Measurements from ENCODE around the gene CCDC187.

CCDC187 gene

DNA sequence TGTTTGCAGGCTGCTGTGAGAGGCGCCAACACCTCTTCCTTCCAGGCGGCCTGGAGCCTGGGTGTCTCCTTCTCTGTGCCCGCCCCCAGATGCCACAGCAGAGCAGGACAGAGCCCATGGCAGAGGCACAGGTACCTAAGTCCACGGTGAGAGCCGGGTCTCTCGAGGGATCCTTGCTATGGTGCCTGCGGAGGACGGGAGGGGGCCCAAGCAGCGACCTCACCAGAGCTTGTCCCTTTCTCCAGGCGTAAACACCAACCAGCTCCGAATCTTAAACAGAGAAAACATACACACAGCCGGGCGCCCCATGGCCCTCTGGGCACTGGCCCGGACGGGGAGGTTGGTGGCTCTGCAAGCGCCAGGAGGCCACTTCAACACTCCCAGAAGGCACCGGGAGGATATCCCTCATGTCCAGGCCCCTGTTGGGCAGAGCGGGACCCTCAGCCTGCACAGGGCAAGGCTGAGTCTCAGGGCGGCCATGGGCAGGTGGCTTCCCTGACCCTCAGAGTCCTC lies 11.8 kb downstream of the CCDC187 start:
- Histone ChIP-seq H3K27ac (no peak overlapping the region), H3K9me3 (no peaks in the 10 kb centered on the region), H3K4me1 (no peaks in the 10 kb centered on the region), H3K27me3 (peaks cover 0 to 64% of the 10 kb centered on the region in 2 donors), H3K36me3 (no peaks in the 10 kb centered on the region), H3K4me3 (no peak overlapping the region)
- intact Hi-C loops (cut with DNase I; ENCODE audit: low total_unique reads), result no loop called here
- TF ChIP-seq, protein P1, sequence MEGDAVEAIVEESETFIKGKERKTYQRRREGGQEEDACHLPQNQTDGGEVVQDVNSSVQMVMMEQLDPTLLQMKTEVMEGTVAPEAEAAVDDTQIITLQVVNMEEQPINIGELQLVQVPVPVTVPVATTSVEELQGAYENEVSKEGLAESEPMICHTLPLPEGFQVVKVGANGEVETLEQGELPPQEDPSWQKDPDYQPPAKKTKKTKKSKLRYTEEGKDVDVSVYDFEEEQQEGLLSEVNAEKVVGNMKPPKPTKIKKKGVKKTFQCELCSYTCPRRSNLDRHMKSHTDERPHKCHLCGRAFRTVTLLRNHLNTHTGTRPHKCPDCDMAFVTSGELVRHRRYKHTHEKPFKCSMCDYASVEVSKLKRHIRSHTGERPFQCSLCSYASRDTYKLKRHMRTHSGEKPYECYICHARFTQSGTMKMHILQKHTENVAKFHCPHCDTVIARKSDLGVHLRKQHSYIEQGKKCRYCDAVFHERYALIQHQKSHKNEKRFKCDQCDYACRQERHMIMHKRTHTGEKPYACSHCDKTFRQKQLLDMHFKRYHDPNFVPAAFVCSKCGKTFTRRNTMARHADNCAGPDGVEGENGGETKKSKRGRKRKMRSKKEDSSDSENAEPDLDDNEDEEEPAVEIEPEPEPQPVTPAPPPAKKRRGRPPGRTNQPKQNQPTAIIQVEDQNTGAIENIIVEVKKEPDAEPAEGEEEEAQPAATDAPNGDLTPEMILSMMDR (IDR thresholded peaks at IDR 0.05), result no peak
- DNase-seq, result no peak

GRCh38 chr9:136291306-136292025 lies 12.4 kb downstream of the CCDC187 start:
- H3K27me3 ChIP-seq, result peaks cover 0 to 64% of the 10 kb centered on the region in 2 donors

GRCh38 chr9:136290508-136291000 lies 13.3 kb downstream of the CCDC187 start:
- Histone ChIP-seq H3K27me3 (peaks cover 0 to 66% of the 10 kb centered on the region in 2 donors), H3K4me1 (no peaks in the 10 kb centered on the region), H3K4me3 (no peak overlapping the region)

More at GRCh38 chr9:136291306-136292025, 12.4 kb downstream of the CCDC187 start:
- H3K4me1 ChIP-seq, result no peaks in the 10 kb centered on the region
- DNase-seq, result no peak
- no peaks in the 10 kb centered on the region for H3K36me3 ChIP-seq
- intact Hi-C loops (cut with DNase I; ENCODE audit: low total_unique reads), result no loop called here
- no peaks in the 10 kb centered on the region for H3K9me3 ChIP-seq
- TF ChIP-seq, protein P1 (IDR thresholded peaks at IDR 0.05), result no peak
- H3K4me3 ChIP-seq, result no peak overlapping the region
- no peak overlapping the region for H3K27ac ChIP-seq

DNA sequence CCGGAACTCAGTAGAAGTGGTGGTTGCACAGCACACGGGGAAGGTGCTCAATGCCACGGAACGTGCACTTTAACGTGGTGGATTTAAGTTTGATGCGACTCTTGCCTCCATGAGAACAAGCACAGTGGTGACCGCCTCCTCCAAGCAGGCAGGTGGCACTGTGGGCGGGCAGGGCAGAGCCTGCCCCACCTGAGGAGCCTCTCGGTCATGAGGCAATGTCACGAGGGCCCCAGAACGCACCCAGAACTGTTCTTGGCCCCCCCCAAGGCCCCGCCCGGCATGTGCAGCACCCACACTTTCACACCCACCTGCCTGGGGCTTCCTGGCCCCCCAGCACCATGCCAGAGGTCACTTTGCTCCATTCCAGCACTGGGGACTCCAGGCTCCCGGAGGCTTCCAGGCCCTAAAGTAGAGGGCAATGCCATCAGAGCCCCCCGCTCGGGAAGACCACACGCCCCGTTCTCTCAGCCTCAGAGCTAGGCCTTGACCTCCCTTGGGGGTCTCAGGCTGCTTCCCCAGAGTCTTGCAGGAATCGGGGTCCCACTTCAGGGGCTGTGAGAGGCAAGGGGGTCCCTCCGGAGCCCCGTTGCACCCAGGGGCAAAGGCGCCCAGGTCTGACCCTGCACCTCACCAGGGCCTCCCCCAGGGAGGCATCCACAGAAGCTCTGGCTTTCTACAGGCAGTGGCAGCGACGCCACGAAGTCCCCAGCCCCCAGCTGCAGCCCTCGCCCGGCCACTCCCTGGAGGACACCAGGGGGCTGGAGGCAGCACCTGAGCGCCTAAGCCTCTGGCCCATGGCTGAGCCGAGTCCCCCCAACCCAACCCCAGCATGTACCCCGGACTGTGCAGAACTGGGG lies 14.0 kb downstream of the CCDC187 start:
- DNase-seq, result no peak
- Histone ChIP-seq H3K27ac (no peak overlapping the region), H3K4me3 (no peak overlapping the region), H3K4me1 (no peaks in the 10 kb centered on the region), H3K36me3 (no peaks in the 10 kb centered on the region), H3K27me3 (peaks cover 0 to 70% of the 10 kb centered on the region in 2 donors), H3K9me3 (no peaks in the 10 kb centered on the region)
- intact Hi-C loops (cut with DNase I; ENCODE audit: low total_unique reads), result loop anchor here (10.0 kb wide), 1 partner anchor 145 kb away; no protein-coding TSS in a partner anchor
- TF ChIP-seq, protein P1 (IDR thresholded peaks at IDR 0.05), result no peak

More at GRCh38 chr9:136290508-136291000, 13.3 kb downstream of the CCDC187 start:
- TF ChIP-seq, protein P1 (IDR thresholded peaks at IDR 0.05), result no peak
- no peak for DNase-seq
- H3K9me3 ChIP-seq, result no peaks in the 10 kb centered on the region
- no peak overlapping the region for H3K27ac ChIP-seq
- intact Hi-C loops (cut with DNase I; ENCODE audit: low total_unique reads), result no loop called here
- H3K36me3 ChIP-seq, result no peaks in the 10 kb centered on the region

- peaks cover 0 to 8% (median 6%) of the 10 kb centered on the region in 4 donors for H3K4me1 ChIP-seq
- no peak overlapping the region for H3K4me3 ChIP-seq
- no peaks in the 10 kb centered on the region for H3K36me3 ChIP-seq
- H3K27me3 ChIP-seq, result peaks cover 0 to 73% of the 10 kb centered on the region in 2 donors
- intact Hi-C loops (cut with DNase I; ENCODE audit: low total_unique reads), result loop anchor here (10.0 kb wide), 1 partner anchor 143 kb away; no protein-coding TSS in a partner anchor
- TF ChIP-seq, protein P1 (IDR thresholded peaks at IDR 0.05), result no peak
- no peak overlapping the region for H3K27ac ChIP-seq
- DNase-seq, result no peak
- H3K9me3 ChIP-seq, result no peaks in the 10 kb centered on the region
Observed at GRCh38 chr9:136287960-136288753, 15.7 kb downstream of the CCDC187 start.
